ENCODE results near the gene ADAR.

ADAR gene

GRCh38 chr1:154616659-154617345 is 8.8 kb upstream of the ADAR start:
- no peak for DNase-seq (ENCODE audit: low read depth)

GRCh38 chr1:154615411-154615810 is 7.4 kb upstream of the ADAR start:
- DNase-seq (ENCODE audit: low read depth): no peak

DNA sequence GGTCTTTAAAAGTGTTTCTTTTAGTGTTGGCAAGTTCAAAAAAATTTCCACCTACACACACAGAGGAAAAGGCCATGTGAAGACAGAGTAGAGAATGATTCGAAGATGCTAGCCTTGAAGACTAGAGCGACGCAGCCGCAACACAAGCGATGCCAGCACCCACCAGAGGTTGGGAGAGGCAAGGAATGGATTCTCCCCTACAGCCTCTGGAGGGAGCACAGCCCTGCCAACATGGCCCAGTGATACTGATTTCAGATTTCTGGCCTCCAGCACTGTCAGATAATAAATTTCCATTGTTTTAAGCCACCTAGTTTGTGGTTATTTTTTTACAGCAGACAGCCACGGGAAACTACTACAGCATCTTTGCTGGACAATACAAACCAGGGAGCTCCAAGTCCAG is 6.9 kb upstream of the ADAR start:
- no peak for DNase-seq (ENCODE audit: low read depth)

GRCh38 chr1:154614247-154614646 is 6.3 kb upstream of the ADAR start:
- no peak for DNase-seq (ENCODE audit: low read depth)

GRCh38 chr1:154611150-154611862 is 3.3 kb upstream of the ADAR start:
- no peak for DNase-seq (ENCODE audit: low read depth)

- DNase-seq (ENCODE audit: low read depth): no peak
Measured at GRCh38 chr1:154609398-154610380, 1.7 kb upstream of the ADAR start.

GRCh38 chr1:154608397-154609270 is 648 bp upstream of the ADAR start:
- DNase-seq (ENCODE audit: low read depth): no peak

DNA sequence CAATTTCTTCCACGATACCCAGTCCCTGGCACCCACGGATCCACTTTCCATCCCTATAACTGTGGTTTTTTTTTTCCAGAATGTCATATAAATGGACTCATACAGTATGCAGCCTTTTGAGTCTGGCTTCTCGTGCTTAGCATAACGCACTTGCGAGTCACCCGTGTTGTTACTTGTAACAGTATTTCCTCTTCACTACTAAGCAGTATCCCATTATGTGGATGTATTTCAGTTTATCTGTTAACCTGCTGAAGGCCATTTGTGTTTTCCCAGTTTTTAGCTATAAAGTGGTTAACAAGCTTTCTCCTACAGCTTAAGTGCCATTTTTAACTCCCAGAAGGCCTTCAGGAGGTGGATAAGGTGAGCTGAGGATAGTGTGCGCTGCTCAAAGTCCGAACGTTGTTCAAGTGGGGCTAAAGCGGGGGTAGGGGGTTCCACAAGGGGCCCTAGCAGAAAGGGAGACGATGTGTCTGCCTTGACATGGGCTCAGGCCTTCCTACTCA is 829 bp downstream of the ADAR start:
- peak; percentile 37 for DNase-seq (ENCODE audit: low read depth)

DNA sequence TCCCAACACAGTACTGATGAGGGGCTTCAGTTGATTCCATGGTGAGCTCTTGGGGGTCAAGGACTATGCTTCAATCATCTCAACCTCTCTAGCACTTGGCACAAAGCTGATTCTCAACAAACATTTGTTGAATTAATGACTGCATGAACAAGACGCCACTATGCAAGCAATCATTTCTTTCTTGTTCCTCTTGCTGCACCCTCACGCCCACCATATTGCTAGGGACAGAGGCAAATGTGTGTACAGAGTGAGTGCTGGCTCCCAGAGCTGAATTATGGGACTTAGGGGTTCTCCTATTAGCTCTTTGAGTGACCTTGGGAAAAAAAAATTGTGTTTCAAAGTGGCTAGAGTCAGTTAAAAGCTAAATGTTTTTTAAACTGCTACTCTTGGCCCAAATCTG is 2.5 kb downstream of the ADAR start:
- no peak for DNase-seq (ENCODE audit: low read depth)

GRCh38 chr1:154603317-154603716 is 4.7 kb downstream of the ADAR start:
- DNase-seq (ENCODE audit: low read depth): no peak

DNA sequence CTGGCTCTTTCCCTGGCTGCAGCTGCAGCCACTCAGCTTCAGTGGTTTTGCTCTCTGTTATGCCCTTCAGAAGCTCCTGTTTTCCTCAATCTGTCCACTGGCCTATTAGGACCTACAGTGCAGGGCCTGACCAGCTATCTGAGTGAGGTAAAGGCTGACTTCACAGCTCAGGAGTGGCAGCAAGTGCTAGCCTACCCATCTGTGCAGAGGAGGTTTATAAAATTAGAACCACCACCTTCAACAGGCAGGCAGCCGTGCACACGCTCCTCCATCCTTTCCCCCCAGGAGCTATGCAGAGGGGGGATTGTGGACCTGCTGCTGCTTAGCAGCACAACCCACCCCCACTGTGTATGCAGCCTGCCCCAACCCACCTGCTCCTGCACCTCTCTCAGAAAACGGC is 8.3 kb downstream of the ADAR start:
- DNase-seq (ENCODE audit: low read depth): no peak

DNA sequence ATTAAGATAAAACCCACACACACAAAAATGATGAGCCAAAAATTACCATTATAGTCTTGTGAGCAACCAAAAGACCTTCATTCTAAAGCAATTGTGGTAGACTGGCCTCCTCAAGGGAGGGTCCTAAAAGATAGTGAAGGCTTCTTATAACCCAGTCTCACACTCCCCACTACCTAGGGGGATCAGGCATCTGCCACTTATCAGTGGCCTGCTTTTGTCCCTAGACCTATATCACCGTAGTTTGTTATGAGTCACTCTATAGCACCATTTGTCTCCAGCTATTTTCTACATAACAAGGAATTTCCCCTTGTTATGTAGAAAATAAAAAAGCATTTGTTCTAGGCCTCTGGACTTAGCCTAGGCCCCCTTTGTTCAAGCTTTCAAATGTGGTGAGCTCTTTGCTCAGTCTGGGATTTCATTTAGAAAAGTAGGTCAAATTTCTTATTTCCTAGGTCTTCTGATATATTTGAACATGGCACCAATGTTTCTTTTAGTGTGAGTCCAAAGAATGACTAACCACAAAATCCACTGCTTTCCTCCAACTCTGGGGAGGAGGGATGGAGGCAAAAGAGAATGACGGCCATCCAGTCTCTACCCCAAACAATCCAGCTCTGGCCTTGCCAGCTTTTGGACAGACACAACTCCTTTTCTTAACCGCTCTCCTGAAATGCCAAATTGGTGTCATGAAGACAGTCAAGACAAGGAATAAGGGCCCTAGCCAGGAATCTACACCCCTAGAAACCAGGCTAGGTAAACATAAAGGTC is 8.9 kb downstream of the ADAR start:
- no peak for DNase-seq (ENCODE audit: low read depth)

GRCh38 chr1:154595621-154596020 is 12.4 kb downstream of the ADAR start:
- no peak for DNase-seq (ENCODE audit: low read depth)

DNA sequence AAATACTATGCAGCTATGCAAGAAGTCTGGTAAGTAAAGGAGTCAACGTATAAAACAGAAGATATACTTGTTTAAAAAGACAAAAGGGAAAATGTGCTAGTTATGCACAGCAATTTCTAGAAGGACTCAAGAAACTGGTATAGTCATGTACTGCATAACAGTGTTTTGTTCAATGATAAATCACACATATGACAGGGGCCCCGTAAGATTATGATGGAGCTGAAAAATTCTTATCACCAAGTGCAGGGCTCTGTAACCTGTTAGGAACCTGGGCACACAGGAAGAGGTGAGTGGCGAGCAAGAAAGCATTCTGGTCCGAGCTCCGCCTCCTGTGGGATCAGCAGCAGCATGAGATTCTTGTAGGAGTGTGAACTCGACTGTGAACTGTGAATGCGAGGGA is 13.2 kb downstream of the ADAR start:
- no peak for DNase-seq (ENCODE audit: low read depth)

- no peak for DNase-seq (ENCODE audit: low read depth)
Measured at GRCh38 chr1:154593390-154593789, 14.6 kb downstream of the ADAR start.

DNA sequence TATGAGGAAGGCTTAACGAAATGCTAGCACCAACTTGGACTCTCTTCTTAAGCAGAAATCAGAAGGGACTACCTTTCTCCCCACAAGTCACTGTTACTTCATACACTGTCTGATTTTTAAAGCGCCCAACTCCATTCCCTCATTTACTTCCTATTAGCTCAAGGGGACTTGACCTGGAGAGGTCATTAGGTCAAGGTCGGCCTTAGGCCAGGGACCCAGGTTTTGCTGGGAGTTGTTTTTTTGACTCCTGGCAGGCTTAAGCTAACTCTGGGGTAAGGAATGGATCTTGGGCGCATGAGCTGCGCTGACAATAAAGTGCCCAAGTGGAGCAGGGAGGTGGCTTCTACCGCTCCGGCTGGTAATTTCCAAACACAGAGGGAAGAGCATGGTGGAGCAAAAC is 16.8 kb downstream of the ADAR start:
- no peak for DNase-seq (ENCODE audit: low read depth)

- DNase-seq (ENCODE audit: low read depth): no peak
Measured at GRCh38 chr1:154590756-154591155, 17.2 kb downstream of the ADAR start.

DNA sequence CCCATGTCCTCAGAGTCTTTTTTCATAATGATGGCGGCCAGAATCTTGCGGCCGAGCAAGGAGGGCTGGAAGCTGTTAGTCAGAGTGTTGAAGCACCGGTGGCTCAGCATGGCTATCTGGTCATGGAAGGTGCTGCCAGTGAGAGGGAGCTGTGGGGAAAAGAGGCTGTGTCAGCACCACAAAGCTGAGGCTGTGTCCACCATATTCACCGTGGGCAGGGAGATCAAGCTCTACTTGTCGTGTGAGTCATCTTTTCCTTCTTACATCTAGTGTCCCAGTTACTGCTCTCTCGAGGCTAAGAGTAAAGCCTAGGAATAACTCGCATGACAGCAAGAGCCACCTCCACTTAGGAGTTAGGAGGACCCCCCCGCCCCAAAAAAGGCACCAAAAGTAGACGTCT is 18.2 kb downstream of the ADAR start:
- DNase-seq (ENCODE audit: low read depth): no peak

DNA sequence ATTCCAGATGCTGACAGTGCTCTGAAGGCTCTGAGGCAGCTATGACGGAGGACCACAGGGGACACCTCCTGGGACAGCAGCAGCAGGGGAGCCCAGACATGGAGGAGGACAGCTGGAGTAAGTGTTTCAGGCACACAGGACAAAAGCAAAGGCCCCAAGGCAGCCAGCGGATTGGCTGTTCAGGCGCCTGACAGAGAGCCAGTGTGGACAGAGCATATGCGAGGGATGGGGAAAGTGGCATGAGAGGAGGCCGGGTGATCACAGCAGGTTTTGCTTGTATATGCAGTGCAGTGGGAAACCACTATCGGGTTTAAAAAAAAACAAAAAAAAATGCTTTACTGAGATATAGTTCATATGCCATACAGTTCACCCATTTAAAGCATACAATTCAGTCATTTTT is 21.3 kb downstream of the ADAR start:
- DNase-seq (ENCODE audit: low read depth): no peak

GRCh38 chr1:154586231-154586630 is 21.8 kb downstream of the ADAR start:
- no peak for DNase-seq (ENCODE audit: low read depth)

All from GM04503 (cell line).